CD4-positive, alpha-beta T cell treated with Interleukin-4 for 4 hours (primary cell): Measurements from ENCODE around the gene DPH3.

ENCODE experiments used
- DNase-seq: peaks from one replicate; pipeline ENCODE4 v3.0.0-alpha.2; 2020

Gene DPH3

GRCh38 chr3:16227566-16227965 lies 37.2 kb downstream of the DPH3 start:
- no peak for DNase-seq

GRCh38 chr3:16224325-16224724 lies 40.4 kb downstream of the DPH3 start:
- DNase-seq: no peak

- DNase-seq: no peak
Measured at GRCh38 chr3:16222547-16222946, 42.2 kb downstream of the DPH3 start.

GRCh38 chr3:16221990-16222389 lies 42.8 kb downstream of the DPH3 start:
- DNase-seq: no peak

- no peak for DNase-seq
Measured at GRCh38 chr3:16219777-16220176, 45.0 kb downstream of the DPH3 start.

GRCh38 chr3:16216373-16216935 lies 48.3 kb downstream of the DPH3 start:
- no peak for DNase-seq

- no peak for DNase-seq
Measured at GRCh38 chr3:16214366-16214765, 50.4 kb downstream of the DPH3 start.

GRCh38 chr3:16211176-16211904 lies 53.4 kb downstream of the DPH3 start:
- no peak for DNase-seq
